Neural progenitor cell (in vitro differentiated cells): ENCODE measurements around the gene QSOX1. TPM values are rescaled to one million over a fixed set of nuclear protein-coding genes. Genes with fewer than 3 reads are reported as not detected.

Experiments
- DNase-seq: peaks from one replicate; pipeline ENCODE4 v3.0.0-alpha.2; 2016; ENCODE audit warnings: low spot score
- H2AFZ ChIP-seq: fragments of 200-600 bp; sonication (generic); replicated peaks from 2 replicates; pipeline ENCODE4 v1.6.1; 2016; ENCODE audit warnings: antibody characterized with exemption
- H3F3A ChIP-seq: fragments of 200-600 bp; sonication (generic); 2 replicates; pipeline ENCODE4 v1.6.1; 2016; ENCODE audit warnings: antibody characterized with exemption, low read depth
- H3K27ac ChIP-seq: fragments of 200-600 bp; sonication (generic); 2 replicates; pipeline ENCODE4 v1.5.1; 2016; ENCODE audit warnings: mild to moderate bottlenecking
- H3K27me3 ChIP-seq: fragments of 200-600 bp; sonication (generic); 2 replicates; pipeline ENCODE4 v1.6.1; 2016; ENCODE audit warnings: mild to moderate bottlenecking, moderate library complexity
- H3K36me3 ChIP-seq: fragments of 200-600 bp; sonication (generic); 2 replicates; pipeline ENCODE4 v1.5.1; 2016
- H3K4me1 ChIP-seq: fragments of 200-600 bp; sonication (generic); 2 replicates; pipeline ENCODE4 v1.6.1; 2016; ENCODE audit warnings: mixed run types
- H3K4me2 ChIP-seq: fragments of 200-600 bp; sonication (generic); 2 replicates; pipeline ENCODE4 v1.6.1; 2016
- H3K4me3 ChIP-seq: fragments of 200-600 bp; sonication (generic); 2 replicates; pipeline ENCODE4 v1.5.1; 2016
- H3K79me2 ChIP-seq: fragments of 200-600 bp; sonication (generic); 2 replicates; pipeline ENCODE4 v1.6.1; 2016; ENCODE audit warnings: low read depth
- H3K9ac ChIP-seq: fragments of 200-600 bp; sonication (generic); 2 replicates; pipeline ENCODE4 v1.6.1; 2016
- H3K9me3 ChIP-seq: fragments of 200-600 bp; sonication (generic); 2 replicates; pipeline ENCODE4 v1.5.1; 2016; ENCODE audit warnings: low read depth
- H4K20me1 ChIP-seq: fragments of 200-600 bp; sonication (generic); 2 replicates; pipeline ENCODE4 v1.6.1; 2016; ENCODE audit warnings: low read depth
- H3K27ac Mint-ChIP-seq: 3 replicates; pipeline ENCODE4 v1.8.0; 2021; ENCODE audit warnings: mixed read lengths
- H3K27me3 Mint-ChIP-seq: 2 replicates; pipeline ENCODE4 v1.8.0; 2022; ENCODE audit warnings: low read depth, mild to moderate bottlenecking, inconsistent platforms, moderate library complexity, mixed read lengths; ENCODE audit not compliant: insufficient read depth
- H3K36me3 Mint-ChIP-seq: 3 replicates; pipeline ENCODE4 v1.8.0; 2021; ENCODE audit warnings: mixed read lengths
- H3K4me1 Mint-ChIP-seq: 3 replicates; pipeline ENCODE4 v1.8.0; 2021; ENCODE audit warnings: mixed read lengths
- H3K4me3 Mint-ChIP-seq: 3 replicates; pipeline ENCODE4 v1.8.0; 2021; ENCODE audit warnings: mild to moderate bottlenecking, moderate library complexity, mixed read lengths
- H3K9me3 Mint-ChIP-seq: 3 replicates; pipeline ENCODE4 v1.8.0; 2020; ENCODE audit warnings: mixed read lengths
- CTCF ChIP-seq: fragments of 200-600 bp; sonication (generic); IDR thresholded peaks from 2 replicates; pipeline ENCODE4 v1.5.1; 2017; ENCODE audit warnings: antibody characterized with exemption, mild to moderate bottlenecking
- EZH2 ChIP-seq: fragments of 200-600 bp; sonication (generic); IDR thresholded peaks from 2 replicates; pipeline ENCODE4 v1.6.1; 2017; ENCODE audit warnings: antibody characterized with exemption, mild to moderate bottlenecking, moderate library complexity
- EZH2phosphoT487 ChIP-seq: fragments of 200-600 bp; sonication (generic); IDR thresholded peaks from 2 replicates; pipeline ENCODE4 v1.6.1; 2017; ENCODE audit warnings: antibody characterized with exemption
- total RNA-seq: library from RNA; depleted of rRNA; stranded (reverse); fragments of >200 nt; gene quantifications from 2 replicates; pipeline ENCODE4 v1.2.3, GENCODE V29; 2015; ENCODE audit warnings: low replicate concordance

The QSOX1 gene
- total RNA-seq, 1 donor from 2014 or later, result 13.6 TPM

GRCh38 chr1:180185281-180185680 is 30.6 kb downstream of the QSOX1 start:
- Mint-ChIP-seq H3K27ac (no peak overlapping the region), H3K27me3 (peaks cover 2% of the 10 kb centered on the region), H3K9me3 (no peaks in the 10 kb centered on the region), H3K4me3 (no peak overlapping the region), H3K4me1 (no peaks in the 10 kb centered on the region), H3K36me3 (peaks cover 2% of the 10 kb centered on the region)
- TF ChIP-seq EZH2phosphoT487 (no peak), EZH2 (no peak), CTCF (no peak)
- Histone ChIP-seq H2AFZ (no peak overlapping the region), H3K27me3 (no peaks in the 10 kb centered on the region), H3K9ac (no peak overlapping the region), H4K20me1 (no peaks in the 10 kb centered on the region), H3K4me3 (no peak overlapping the region), H3K9me3 (no peaks in the 10 kb centered on the region), H3K79me2 (no peaks in the 10 kb centered on the region), H3K4me2 (no peak overlapping the region), H3F3A (no peaks in the 10 kb centered on the region), H3K27ac (no peak overlapping the region), H3K36me3 (no peaks in the 10 kb centered on the region), H3K4me1 (no peaks in the 10 kb centered on the region)
- no peak for DNase-seq

- H2AFZ ChIP-seq, result no peak overlapping the region
- H3K9ac ChIP-seq, result no peak overlapping the region
- TF ChIP-seq EZH2phosphoT487, result no peak
- no peak for TF ChIP-seq EZH2
- TF ChIP-seq CTCF, result no peak
- Mint-ChIP-seq H3K27ac (no peak overlapping the region), H3K9me3 (no peaks in the 10 kb centered on the region), H3K4me1 (no peaks in the 10 kb centered on the region), H3K4me3 (no peak overlapping the region), H3K27me3 (peaks cover 5% of the 10 kb centered on the region), H3K36me3 (peaks cover 4% of the 10 kb centered on the region)
- H4K20me1 ChIP-seq, result no peaks in the 10 kb centered on the region
- no peaks in the 10 kb centered on the region for H3K79me2 ChIP-seq
- no peak overlapping the region for H3K4me3 ChIP-seq
- no peak overlapping the region for H3K27ac ChIP-seq
- H3K27me3 ChIP-seq, result no peaks in the 10 kb centered on the region
- H3K9me3 ChIP-seq, result no peaks in the 10 kb centered on the region
- H3K4me1 ChIP-seq, result no peaks in the 10 kb centered on the region
- no peaks in the 10 kb centered on the region for H3K36me3 ChIP-seq
- DNase-seq, result no peak
- no peaks in the 10 kb centered on the region for H3F3A ChIP-seq
- no peak overlapping the region for H3K4me2 ChIP-seq
These were observed 31.4 kb downstream of the QSOX1 start for GRCh38 chr1:180185971-180186645.

GRCh38 chr1:180186831-180187230 is 32.2 kb downstream of the QSOX1 start:
- H3K27ac Mint-ChIP-seq, result no peak overlapping the region

More at GRCh38 chr1:180186831-180187230, 32.2 kb downstream of the QSOX1 start:
- Histone ChIP-seq H3K79me2 (no peaks in the 10 kb centered on the region), H3K4me2 (no peak overlapping the region), H3F3A (no peaks in the 10 kb centered on the region), H3K4me1 (no peaks in the 10 kb centered on the region), H3K27me3 (no peaks in the 10 kb centered on the region), H3K27ac (no peak overlapping the region), H3K36me3 (no peaks in the 10 kb centered on the region), H3K9me3 (no peaks in the 10 kb centered on the region), H3K9ac (no peak overlapping the region), H3K4me3 (no peak overlapping the region), H2AFZ (no peak overlapping the region), H4K20me1 (no peaks in the 10 kb centered on the region)
- no peak overlapping the region for H3K4me3 Mint-ChIP-seq
- peaks cover 8% of the 10 kb centered on the region for H3K27me3 Mint-ChIP-seq
- DNase-seq, result no peak
- H3K36me3 Mint-ChIP-seq, result peaks cover 5% of the 10 kb centered on the region
- TF ChIP-seq EZH2 (no peak), CTCF (no peak), EZH2phosphoT487 (no peak)
- no peaks in the 10 kb centered on the region for H3K4me1 Mint-ChIP-seq
- H3K9me3 Mint-ChIP-seq, result no peaks in the 10 kb centered on the region
